ENCODE results near the gene NR0B1.

- TF ChIP-seq, protein P1, sequence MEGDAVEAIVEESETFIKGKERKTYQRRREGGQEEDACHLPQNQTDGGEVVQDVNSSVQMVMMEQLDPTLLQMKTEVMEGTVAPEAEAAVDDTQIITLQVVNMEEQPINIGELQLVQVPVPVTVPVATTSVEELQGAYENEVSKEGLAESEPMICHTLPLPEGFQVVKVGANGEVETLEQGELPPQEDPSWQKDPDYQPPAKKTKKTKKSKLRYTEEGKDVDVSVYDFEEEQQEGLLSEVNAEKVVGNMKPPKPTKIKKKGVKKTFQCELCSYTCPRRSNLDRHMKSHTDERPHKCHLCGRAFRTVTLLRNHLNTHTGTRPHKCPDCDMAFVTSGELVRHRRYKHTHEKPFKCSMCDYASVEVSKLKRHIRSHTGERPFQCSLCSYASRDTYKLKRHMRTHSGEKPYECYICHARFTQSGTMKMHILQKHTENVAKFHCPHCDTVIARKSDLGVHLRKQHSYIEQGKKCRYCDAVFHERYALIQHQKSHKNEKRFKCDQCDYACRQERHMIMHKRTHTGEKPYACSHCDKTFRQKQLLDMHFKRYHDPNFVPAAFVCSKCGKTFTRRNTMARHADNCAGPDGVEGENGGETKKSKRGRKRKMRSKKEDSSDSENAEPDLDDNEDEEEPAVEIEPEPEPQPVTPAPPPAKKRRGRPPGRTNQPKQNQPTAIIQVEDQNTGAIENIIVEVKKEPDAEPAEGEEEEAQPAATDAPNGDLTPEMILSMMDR (IDR thresholded peaks at IDR 0.05) = no peak
- TF ChIP-seq EP300 (IDR thresholded peaks at IDR 0.05; ENCODE audit: low read depth) = no peak
- no peak for TF ChIP-seq POLR2A (IDR thresholded peaks at IDR 0.05)
- no peak for TF ChIP-seq POLR2AphosphoS5 (IDR thresholded peaks at IDR 0.05)
These were observed 46.4 kb downstream of the NR0B1 start for GRCh38 chrX:30262763-30263162.

Data from transverse colon (tissue), 4 donors.